T-helper 17 cell (primary cell): ENCODE data around the gene MCTP1. TPM values are rescaled to one million over a fixed set of nuclear protein-coding genes. Genes with fewer than 3 reads are reported as not detected.

Experiments used
- ATAC-seq: fragments of 150-1000 bp; cut with Tn5 transposase; 2 replicates; pipeline ENCODE4 v1.10.0; 2021; ENCODE audit warnings: mild to moderate bottlenecking, moderate library complexity
- DNase-seq, 3 donors: peaks; one replicate each; pipeline versions ENCODE4 v3.0.0 to v3.0.0-alpha.2; 2020 to 2021
- H3K9me3 ChIP-seq: one replicate; pipeline ENCODE4 v1.7.0; 2013; ENCODE audit warnings: low read length, mild to moderate bottlenecking; ENCODE audit not compliant: control insufficient read depth, poor library complexity, severe bottlenecking
- H3K27ac Mint-ChIP-seq: one replicate; pipeline ENCODE4 v1.8.0; 2022; ENCODE audit warnings: mild to moderate bottlenecking, moderate library complexity, mixed read lengths
- H3K27me3 Mint-ChIP-seq: one replicate; pipeline ENCODE4 v1.8.0; 2022; ENCODE audit warnings: mixed read lengths
- H3K36me3 Mint-ChIP-seq: one replicate; pipeline ENCODE4 v1.8.0; 2022; ENCODE audit warnings: low read depth, mixed read lengths
- H3K4me1 Mint-ChIP-seq: one replicate; pipeline ENCODE4 v1.8.0; 2022; ENCODE audit warnings: mild to moderate bottlenecking, mixed read lengths
- H3K4me3 Mint-ChIP-seq: one replicate; pipeline ENCODE4 v1.8.0; 2022; ENCODE audit warnings: mild to moderate bottlenecking, moderate library complexity, mixed read lengths
- total RNA-seq, 4 donors: library from RNA in 2 of 4; stranded (reverse) in 2 of 4; gene quantifications; one replicate each; pipeline ENCODE4 v1.2.3 and lab custom pipeline; 2022 to 2026

Gene MCTP1
- total RNA-seq, 2 donors from 2014 or later = 2.0 to 14.8 TPM

DNA sequence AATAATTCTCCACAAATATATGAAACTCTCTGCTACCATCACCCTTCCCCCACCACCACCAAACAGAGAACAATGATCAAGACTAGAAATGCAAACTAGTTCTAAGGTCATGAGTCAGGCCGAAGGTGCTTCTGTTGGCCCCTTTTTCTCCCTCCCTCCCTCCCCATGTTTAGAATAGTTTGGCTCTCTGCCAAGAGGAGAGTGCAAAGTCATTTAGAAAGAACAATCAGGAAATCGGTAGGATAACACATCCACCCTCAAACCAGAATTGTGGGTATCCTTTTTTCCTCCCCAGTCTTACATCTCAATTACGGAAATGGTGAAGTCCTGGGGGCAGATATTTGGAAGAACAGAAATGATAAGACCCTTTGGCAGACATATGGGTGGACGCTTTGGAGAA, 496.4 kb downstream of the MCTP1 start:
- DNase-seq (no peak), ATAC-seq (no peak)
- no peaks in the 10 kb centered on the region for H3K9me3 ChIP-seq
- H3K27ac Mint-ChIP-seq = no peak overlapping the region
- H3K4me3 Mint-ChIP-seq = no peak overlapping the region
- H3K4me1 Mint-ChIP-seq = peaks cover 10% of the 10 kb centered on the region
- H3K27me3 Mint-ChIP-seq = no peaks in the 10 kb centered on the region
- H3K36me3 Mint-ChIP-seq = no peaks in the 10 kb centered on the region

DNA sequence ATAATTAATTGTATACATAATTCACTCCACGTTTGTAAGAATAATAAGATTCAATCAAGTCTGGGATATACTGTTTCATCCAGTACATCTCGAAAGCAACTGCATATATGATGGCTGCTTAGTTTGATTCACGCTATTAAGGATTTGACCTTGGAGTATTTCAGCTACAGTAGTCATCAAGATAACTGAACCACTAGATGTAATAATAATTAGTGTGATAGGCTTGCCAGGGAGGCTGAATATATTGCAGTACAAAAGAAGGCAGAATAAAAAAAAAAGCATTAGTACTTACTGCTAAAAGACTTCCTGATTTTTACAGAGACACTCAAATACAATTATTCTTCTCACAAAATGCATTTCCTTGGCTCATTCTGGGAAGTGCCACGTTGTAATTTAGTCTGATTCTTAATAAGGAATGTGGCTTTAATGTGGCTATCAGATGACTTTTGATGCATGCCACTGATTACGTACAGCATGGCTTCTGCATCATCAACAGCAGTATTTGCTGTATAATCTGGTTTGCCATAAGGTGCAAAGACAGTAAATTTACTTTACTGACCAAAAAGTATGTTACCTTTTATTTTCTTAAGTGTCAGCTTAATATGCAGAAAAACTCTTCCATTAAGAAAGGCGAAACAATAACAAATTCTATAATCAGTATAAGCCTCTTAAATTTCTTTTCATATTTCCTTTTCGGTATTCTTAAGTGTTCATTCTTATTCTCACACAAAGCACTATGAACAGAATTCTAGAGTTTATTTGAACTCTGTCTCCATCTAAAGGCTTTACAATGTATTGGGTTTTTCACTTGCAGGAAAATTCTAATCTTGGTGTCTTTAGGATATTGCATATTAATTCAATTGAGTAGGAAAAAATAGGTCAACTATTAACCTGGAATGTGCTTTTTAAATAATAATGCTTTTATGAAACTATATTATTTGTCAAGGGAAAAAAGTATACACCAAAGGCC, 500.1 kb downstream of the MCTP1 start:
- Mint-ChIP-seq H3K27me3 (peaks cover 5% of the 10 kb centered on the region), H3K4me1 (no peaks in the 10 kb centered on the region), H3K4me3 (no peak overlapping the region), H3K36me3 (no peaks in the 10 kb centered on the region), H3K27ac (no peak overlapping the region)
- no peak for DNase-seq
- H3K9me3 ChIP-seq = no peaks in the 10 kb centered on the region
- no peak for ATAC-seq

DNA sequence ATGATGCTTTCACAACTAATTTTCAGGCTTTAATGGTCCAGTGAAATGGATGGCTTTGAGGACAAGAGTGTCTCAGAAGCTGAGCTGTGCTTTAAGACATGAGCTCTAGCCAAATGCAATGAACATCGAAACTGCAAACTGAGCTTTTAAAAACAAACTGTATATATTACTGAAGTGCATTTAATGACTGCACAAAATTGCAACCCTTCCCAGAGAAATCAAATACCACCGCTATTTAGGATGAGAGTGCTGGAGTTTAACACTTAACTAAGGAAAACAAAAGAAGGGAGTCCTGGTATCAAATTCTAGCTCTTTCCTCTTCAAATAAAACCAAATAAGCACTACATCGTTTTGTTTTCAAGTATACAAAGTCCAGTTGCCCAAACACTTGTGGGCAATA, 502.5 kb downstream of the MCTP1 start:
- DNase-seq = no peak
- no peaks in the 10 kb centered on the region for H3K4me1 Mint-ChIP-seq
- H3K27ac Mint-ChIP-seq = no peak overlapping the region
- H3K36me3 Mint-ChIP-seq = no peaks in the 10 kb centered on the region
- ATAC-seq = no peak
- no peak overlapping the region for H3K4me3 Mint-ChIP-seq
- no peaks in the 10 kb centered on the region for H3K9me3 ChIP-seq
- H3K27me3 Mint-ChIP-seq = peaks cover 23% of the 10 kb centered on the region

DNA sequence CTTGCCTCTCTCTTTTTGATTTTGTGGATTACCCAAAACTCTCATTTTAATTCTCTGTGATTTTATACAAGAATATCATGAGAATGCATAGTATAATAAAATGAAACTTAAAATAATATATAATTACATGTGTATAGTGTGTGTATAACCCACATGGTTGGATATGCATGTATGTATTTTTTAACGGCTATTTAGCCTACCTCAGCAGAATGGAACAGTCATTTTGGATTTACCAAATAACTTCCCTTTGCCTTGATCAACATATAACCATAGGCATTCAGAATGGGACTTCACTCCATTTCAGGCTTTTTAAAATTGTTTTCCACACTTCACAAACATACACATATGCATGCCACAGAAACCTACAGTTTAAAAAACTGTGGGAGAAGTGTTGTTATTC, 505.2 kb downstream of the MCTP1 start:
- Mint-ChIP-seq H3K27me3 (peaks cover 35% of the 10 kb centered on the region), H3K27ac (no peak overlapping the region), H3K4me3 (no peak overlapping the region), H3K4me1 (no peaks in the 10 kb centered on the region), H3K36me3 (no peaks in the 10 kb centered on the region)
- DNase-seq (no peak), ATAC-seq (no peak)
- H3K9me3 ChIP-seq = no peaks in the 10 kb centered on the region

DNA sequence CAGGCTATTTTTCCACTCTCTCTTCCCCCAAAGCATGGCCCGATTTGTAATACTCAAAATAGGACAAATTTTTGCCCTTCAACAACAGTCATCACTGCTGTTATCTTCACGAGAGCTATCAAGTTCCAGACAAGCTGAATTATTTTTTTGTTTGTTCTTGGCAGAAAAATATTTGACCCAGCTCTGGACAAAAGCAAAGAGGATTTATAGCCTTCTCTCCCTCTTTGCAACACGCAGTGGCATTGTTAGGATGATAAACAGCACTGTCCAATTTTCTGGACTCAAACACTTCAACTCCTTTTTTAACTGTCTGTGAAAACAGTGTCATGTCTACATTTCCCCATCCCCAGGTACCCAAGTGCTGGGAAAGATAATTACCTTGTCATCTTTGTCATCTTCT, 506.2 kb downstream of the MCTP1 start:
- Mint-ChIP-seq H3K4me1 (no peaks in the 10 kb centered on the region), H3K4me3 (no peak overlapping the region), H3K36me3 (no peaks in the 10 kb centered on the region), H3K27me3 (peaks cover 39% of the 10 kb centered on the region), H3K27ac (no peak overlapping the region)
- no peak for ATAC-seq
- DNase-seq = no peak
- H3K9me3 ChIP-seq = no peaks in the 10 kb centered on the region

DNA sequence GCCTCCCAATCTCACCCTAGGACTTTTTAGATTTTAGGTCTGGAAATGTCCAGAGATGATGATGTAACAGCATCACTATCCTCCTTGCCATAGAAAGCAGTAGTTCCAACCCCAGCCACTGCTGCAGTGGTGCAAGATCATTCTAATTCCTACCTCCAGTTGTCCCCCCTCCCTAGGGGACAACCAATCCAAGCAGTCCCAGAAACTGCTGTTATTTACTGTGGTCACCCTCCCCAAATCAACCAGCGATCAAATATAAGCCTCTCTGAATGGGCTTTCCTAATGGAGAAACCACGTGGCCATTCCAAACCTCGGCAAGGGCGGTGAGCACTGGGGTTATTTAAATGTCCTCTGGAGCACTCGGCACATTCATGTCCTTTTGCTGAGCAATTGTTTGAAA, 506.6 kb downstream of the MCTP1 start:
- H3K27me3 Mint-ChIP-seq = peaks cover 39% of the 10 kb centered on the region
- ATAC-seq (no peak), DNase-seq (no peak)
- H3K4me3 Mint-ChIP-seq = no peak overlapping the region
- H3K9me3 ChIP-seq = no peaks in the 10 kb centered on the region
- no peaks in the 10 kb centered on the region for H3K4me1 Mint-ChIP-seq
- no peaks in the 10 kb centered on the region for H3K36me3 Mint-ChIP-seq
- H3K27ac Mint-ChIP-seq = no peak overlapping the region

DNA sequence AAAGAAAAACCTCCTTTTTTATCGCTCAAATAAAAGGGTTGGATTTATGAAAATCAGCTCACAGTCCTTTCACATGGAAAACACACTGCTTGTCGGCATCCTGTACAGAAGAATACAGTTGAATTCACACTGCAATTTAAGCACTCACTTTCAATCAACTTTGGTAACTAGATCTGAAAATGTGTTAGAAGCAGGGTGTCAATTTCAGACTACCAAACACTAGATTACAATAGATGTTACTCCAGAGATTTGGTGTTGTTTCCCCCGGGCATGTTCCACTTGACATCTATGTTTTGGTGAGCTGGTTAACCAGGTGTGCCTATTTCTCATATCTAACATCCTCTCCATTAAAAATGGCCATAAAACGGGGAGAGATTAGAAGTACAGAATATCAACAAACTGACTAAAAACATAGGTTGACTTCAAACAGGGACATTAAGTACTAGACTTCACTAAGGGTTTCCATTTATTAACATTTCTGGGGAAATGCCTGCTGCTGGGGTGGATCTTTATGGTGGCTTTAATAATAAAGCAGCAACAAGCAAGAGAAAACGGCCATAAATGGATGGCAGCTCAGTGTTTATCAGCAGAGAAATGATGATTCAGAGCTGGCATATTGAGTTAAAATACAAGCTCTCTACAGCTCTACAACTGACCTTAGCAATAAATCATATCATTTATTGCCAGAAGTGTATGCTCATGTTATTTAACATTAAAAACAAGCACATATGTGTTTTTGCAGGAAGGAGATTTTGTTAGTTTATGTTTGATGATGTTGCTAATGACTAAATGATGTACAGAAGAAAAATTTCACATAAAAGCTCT, 507.6 kb downstream of the MCTP1 start:
- H3K9me3 ChIP-seq = no peaks in the 10 kb centered on the region
- ATAC-seq (no peak), DNase-seq (no peak)
- H3K27me3 Mint-ChIP-seq = peaks cover 36% of the 10 kb centered on the region
- H3K4me3 Mint-ChIP-seq = no peak overlapping the region
- H3K4me1 Mint-ChIP-seq = no peaks in the 10 kb centered on the region
- H3K27ac Mint-ChIP-seq = no peak overlapping the region
- H3K36me3 Mint-ChIP-seq = no peaks in the 10 kb centered on the region

DNA sequence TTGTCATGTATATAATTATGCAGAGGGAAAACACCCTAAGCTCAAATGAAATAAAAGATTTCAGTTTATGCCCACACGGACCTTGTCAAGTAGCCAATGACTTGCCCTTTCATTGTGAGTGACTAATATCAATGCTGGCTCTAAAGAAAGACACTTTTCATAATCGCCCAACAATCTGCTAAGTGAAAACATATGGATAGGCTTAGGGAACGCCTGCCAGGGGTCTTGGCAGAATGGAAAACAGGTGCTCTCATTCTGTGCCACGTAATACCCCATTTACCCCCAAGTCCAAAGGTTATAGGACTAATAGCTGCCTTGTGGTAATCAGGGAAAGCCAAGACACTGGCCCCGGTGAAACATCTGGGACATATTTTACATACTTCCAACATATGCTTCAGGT, 508.7 kb downstream of the MCTP1 start:
- no peak overlapping the region for H3K27ac Mint-ChIP-seq
- ATAC-seq (no peak), DNase-seq (no peak)
- no peaks in the 10 kb centered on the region for H3K36me3 Mint-ChIP-seq
- H3K27me3 Mint-ChIP-seq = peaks cover 41% of the 10 kb centered on the region
- H3K4me1 Mint-ChIP-seq = no peaks in the 10 kb centered on the region
- H3K9me3 ChIP-seq = no peaks in the 10 kb centered on the region
- H3K4me3 Mint-ChIP-seq = no peak overlapping the region

DNA sequence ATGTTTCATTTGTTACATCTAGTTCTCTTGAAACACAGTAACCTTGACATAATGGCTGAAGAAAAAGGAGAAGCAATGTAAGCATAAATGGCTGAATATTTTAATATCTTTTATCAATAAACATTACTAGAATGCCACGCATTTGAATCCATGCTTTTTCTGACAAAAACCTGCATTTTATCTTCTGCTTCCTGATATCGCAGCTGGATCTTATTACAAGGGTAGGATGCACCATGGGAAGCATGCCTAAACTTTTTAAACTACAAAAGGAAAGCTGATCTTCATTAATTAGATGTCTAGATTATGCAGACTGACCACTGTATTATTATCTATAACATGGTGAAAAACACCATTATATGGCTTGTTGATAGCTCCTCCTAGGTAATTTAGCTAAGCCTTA, 509.8 kb downstream of the MCTP1 start:
- no peaks in the 10 kb centered on the region for H3K4me1 Mint-ChIP-seq
- H3K27ac Mint-ChIP-seq = no peak overlapping the region
- no peaks in the 10 kb centered on the region for H3K9me3 ChIP-seq
- no peak for DNase-seq
- H3K27me3 Mint-ChIP-seq = peaks cover 41% of the 10 kb centered on the region
- no peaks in the 10 kb centered on the region for H3K36me3 Mint-ChIP-seq
- ATAC-seq = no peak
- no peak overlapping the region for H3K4me3 Mint-ChIP-seq

DNA sequence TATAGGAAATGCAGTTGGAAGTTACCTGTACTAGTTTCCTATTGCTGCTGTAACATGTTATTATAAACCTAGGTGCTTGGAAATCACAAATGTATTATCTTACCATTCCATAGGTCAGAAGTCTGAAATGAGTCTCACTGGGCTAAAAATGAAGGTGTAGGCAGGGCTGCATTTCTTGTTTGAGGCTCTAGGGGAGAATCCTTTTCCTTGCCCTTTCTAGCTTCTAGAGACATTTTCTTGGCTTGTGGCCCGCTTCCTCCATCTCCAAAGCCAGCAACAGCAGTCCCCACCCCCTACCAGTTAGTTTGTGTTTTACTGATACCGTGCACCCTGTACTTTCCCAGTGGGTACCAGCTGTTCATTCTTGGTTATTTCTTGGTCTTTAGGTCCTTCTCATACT, 513.2 kb downstream of the MCTP1 start:
- no peak overlapping the region for H3K27ac Mint-ChIP-seq
- DNase-seq (no peak), ATAC-seq (no peak)
- peaks cover 19% of the 10 kb centered on the region for H3K27me3 Mint-ChIP-seq
- H3K4me3 Mint-ChIP-seq = no peak overlapping the region
- no peaks in the 10 kb centered on the region for H3K9me3 ChIP-seq
- H3K4me1 Mint-ChIP-seq = no peaks in the 10 kb centered on the region
- H3K36me3 Mint-ChIP-seq = no peaks in the 10 kb centered on the region

DNA sequence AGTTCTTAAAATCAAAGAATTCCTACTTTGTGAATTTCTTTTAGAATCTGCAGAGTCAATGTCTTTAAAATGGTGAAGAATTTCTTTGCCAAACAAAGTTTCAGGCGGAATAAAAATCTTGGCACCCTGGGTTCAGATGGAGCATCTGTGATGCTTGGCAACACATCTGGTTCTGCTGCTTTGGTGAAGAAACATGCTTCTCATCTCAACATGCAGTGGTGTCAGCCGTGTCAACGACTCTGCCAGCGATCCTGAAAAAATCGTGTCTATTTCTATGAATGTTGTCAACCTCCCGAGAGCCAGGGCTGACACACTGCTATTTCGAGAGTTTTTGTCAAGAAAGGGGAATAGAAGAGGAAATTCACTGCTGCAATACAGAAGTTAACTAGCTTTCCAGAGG, 514.9 kb downstream of the MCTP1 start:
- Mint-ChIP-seq H3K27me3 (peaks cover 12% of the 10 kb centered on the region), H3K36me3 (no peaks in the 10 kb centered on the region), H3K4me1 (no peaks in the 10 kb centered on the region), H3K4me3 (no peak overlapping the region), H3K27ac (no peak overlapping the region)
- DNase-seq (no peak), ATAC-seq (no peak)
- no peaks in the 10 kb centered on the region for H3K9me3 ChIP-seq

DNA sequence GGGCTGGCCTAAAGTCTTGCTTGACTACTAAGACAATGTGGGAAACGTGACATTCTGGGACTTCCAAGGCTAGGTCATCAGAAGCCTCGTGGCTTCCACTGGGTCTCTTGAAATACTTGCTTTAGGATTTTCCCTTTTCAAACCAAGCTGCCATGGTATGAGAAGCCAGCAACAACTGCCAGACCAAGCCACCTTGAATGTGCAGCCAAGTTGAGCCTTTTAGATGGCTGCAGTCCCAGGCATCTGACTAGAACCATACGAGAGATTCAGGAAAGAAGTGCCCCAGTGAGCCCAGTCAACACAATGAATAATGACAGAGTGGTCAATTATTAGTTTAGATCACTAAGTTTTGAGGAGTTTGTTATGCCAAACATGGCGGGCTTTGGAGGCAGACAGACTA, 523.1 kb downstream of the MCTP1 start:
- no peaks in the 10 kb centered on the region for H3K9me3 ChIP-seq
- Mint-ChIP-seq H3K27ac (no peak overlapping the region), H3K27me3 (no peaks in the 10 kb centered on the region), H3K4me1 (no peaks in the 10 kb centered on the region), H3K4me3 (no peak overlapping the region), H3K36me3 (no peaks in the 10 kb centered on the region)
- DNase-seq (no peak), ATAC-seq (no peak)

DNA sequence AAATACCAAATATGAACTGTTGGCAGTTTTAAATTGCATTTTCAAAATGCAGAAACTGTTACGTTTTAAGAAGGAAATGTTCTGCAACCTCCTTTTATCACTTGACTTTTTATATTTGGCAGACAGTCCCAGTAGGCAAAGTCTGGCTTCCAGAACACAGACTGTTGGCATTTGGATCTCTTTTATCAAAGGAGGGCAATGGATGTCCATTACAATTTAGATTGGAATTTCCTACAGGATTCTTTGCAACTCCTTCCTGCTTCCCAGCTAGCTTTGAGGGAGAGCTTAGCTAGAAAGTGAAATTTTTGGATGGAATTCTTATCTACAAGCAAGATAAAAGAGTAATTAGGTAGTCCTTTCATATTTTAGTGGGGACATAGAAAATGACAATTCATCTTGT, 523.8 kb downstream of the MCTP1 start:
- no peaks in the 10 kb centered on the region for H3K9me3 ChIP-seq
- H3K4me3 Mint-ChIP-seq = no peak overlapping the region
- no peaks in the 10 kb centered on the region for H3K36me3 Mint-ChIP-seq
- ATAC-seq = no peak
- no peaks in the 10 kb centered on the region for H3K27me3 Mint-ChIP-seq
- no peaks in the 10 kb centered on the region for H3K4me1 Mint-ChIP-seq
- no peak overlapping the region for H3K27ac Mint-ChIP-seq
- DNase-seq = no peak
